Activated naive CD4-positive, alpha-beta T cell treated with anti-CD3 and anti-CD28 coated beads, Interleukin-2, amount 50 U/mL, for 24 hours (primary cell): ENCODE data around the gene TARM1.

Experiments used
- H3K27ac Mint-ChIP-seq: one replicate; pipeline ENCODE4 v1.8.0; 2021; ENCODE audit warnings: mild to moderate bottlenecking, mixed read lengths
- H3K27me3 Mint-ChIP-seq: one replicate; pipeline ENCODE4 v1.8.0; 2021; ENCODE audit warnings: mixed read lengths
- H3K36me3 Mint-ChIP-seq: one replicate; pipeline ENCODE4 v1.8.0; 2021; ENCODE audit warnings: mixed read lengths
- H3K4me1 Mint-ChIP-seq: one replicate; pipeline ENCODE4 v1.8.0; 2021; ENCODE audit warnings: mixed read lengths
- H3K4me3 Mint-ChIP-seq: one replicate; pipeline ENCODE4 v1.8.0; 2021; ENCODE audit warnings: mild to moderate bottlenecking, mixed read lengths
- H3K9me3 Mint-ChIP-seq: one replicate; pipeline ENCODE4 v1.8.0; 2021; ENCODE audit warnings: mixed read lengths

TARM1 gene

DNA sequence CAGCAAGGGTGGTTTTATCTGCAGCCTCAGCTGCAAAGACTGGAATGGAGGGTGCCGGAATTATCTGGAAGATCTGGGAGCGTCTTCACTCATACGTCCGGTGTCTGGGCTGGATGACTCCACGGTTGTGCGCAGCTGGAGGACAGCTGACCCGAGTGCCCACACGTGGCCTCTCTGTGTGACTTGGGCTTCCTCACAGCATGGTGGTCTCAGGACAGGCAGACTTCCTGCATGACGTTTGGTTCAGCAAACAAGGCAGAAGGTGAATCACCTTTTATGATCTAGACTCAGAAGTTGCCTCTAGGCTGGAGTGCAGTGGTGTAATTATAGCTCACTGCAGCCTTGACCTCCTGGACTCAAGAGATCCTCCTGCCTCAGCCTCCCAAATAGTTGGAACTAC is 56.5 kb downstream of the TARM1 start:
- peaks cover 17% of the 10 kb centered on the region for H3K27me3 Mint-ChIP-seq
- no peaks in the 10 kb centered on the region for H3K4me1 Mint-ChIP-seq
- no peak overlapping the region for H3K27ac Mint-ChIP-seq

DNA sequence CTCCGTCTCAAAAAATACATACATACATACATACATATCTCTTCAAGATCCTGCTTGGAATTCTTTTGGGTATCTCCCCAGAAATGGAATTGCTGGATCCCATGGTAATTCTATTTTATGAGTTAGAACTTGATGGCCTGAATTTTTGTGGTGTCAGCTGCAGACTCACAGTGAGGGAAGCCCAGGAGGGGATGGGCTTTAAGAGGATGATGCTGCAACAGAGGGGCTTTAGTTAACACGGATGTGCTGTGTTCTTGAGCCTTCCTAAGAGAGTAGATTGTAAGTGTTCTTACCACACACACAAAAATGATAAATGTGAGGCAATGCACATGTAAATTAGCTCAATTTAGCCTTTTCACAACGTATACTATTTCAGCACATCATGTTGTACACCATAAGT is 58.0 kb downstream of the TARM1 start:
- no peaks in the 10 kb centered on the region for H3K36me3 Mint-ChIP-seq
- no peaks in the 10 kb centered on the region for H3K4me1 Mint-ChIP-seq
- peaks cover 15% of the 10 kb centered on the region for H3K27me3 Mint-ChIP-seq
- no peak overlapping the region for H3K4me3 Mint-ChIP-seq
- no peak overlapping the region for H3K27ac Mint-ChIP-seq
- H3K9me3 Mint-ChIP-seq = no peaks in the 10 kb centered on the region

More for the DNA sequence above, 56.5 kb downstream of the TARM1 start:
- Mint-ChIP-seq H3K4me3 (no peak overlapping the region), H3K36me3 (no peaks in the 10 kb centered on the region), H3K9me3 (no peaks in the 10 kb centered on the region)

- no peak overlapping the region for H3K27ac Mint-ChIP-seq
- no peaks in the 10 kb centered on the region for H3K9me3 Mint-ChIP-seq
- no peak overlapping the region for H3K4me3 Mint-ChIP-seq
- no peaks in the 10 kb centered on the region for H3K36me3 Mint-ChIP-seq
- no peaks in the 10 kb centered on the region for H3K4me1 Mint-ChIP-seq
- H3K27me3 Mint-ChIP-seq = peaks cover 20% of the 10 kb centered on the region
These were observed 59.2 kb downstream of the TARM1 start for GRCh38 chr19:54021932-54022331.

- Mint-ChIP-seq H3K9me3 (no peaks in the 10 kb centered on the region), H3K27me3 (peaks cover 22% of the 10 kb centered on the region), H3K36me3 (no peaks in the 10 kb centered on the region), H3K27ac (no peak overlapping the region), H3K4me1 (no peaks in the 10 kb centered on the region), H3K4me3 (no peak overlapping the region)
These were observed 59.8 kb downstream of the TARM1 start for GRCh38 chr19:54021363-54021762.
